ENCODE results near the gene MAP2. TPM values are rescaled to one million over a fixed set of nuclear protein-coding genes. Genes with fewer than 3 reads are reported as not detected.

The MAP2 gene
- total RNA-seq, 1 donor from 2014 or later: 58.1 TPM

GRCh38 chr2:209686448-209686847 is 262.6 kb downstream of the MAP2 start:
- Histone ChIP-seq H3K36me3 (ENCODE audit: control insufficient read depth, insufficient read depth, low read length) (no peaks in the 10 kb centered on the region), H3K27me3 (ENCODE audit: control insufficient read depth, insufficient read depth, low read length) (no peaks in the 10 kb centered on the region), H3K4me3 (ENCODE audit: low read depth, low read length) (no peak overlapping the region)
- DNase-seq (ENCODE audit: low read depth): no peak
- TF ChIP-seq CTCF (IDR thresholded peaks at IDR 0.05; ENCODE audit: insufficient read depth, low read length, poor library complexity, severe bottlenecking): no peak

GRCh38 chr2:209687323-209687969 is 263.6 kb downstream of the MAP2 start:
- no peak for DNase-seq (ENCODE audit: low read depth)
- Histone ChIP-seq H3K4me3 (ENCODE audit: low read depth, low read length) (no peak overlapping the region), H3K36me3 (ENCODE audit: control insufficient read depth, insufficient read depth, low read length) (no peaks in the 10 kb centered on the region)

DNA sequence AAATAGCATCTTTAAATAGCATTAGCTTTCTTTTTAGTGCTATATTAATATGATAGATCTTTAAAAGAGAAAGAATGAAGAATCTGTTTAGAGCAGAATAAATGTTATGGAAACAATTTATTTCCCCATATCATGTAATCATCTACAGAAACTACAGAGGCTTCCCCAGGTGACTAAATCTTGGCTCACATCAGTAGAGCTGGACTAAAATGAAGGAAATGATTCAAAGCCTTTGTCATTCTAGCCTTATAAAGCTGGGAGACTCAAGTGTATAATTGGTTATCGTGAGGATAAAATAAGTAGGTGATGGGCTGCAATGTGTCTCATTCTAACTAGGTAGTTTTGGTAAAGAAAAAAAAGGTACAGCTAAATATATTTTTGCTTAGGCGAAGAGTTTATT is 264.5 kb downstream of the MAP2 start:
- no peak for DNase-seq (ENCODE audit: low read depth)
- no peaks in the 10 kb centered on the region for H3K27me3 ChIP-seq (ENCODE audit: control insufficient read depth, insufficient read depth, low read length)
- no peaks in the 10 kb centered on the region for H3K36me3 ChIP-seq (ENCODE audit: control insufficient read depth, insufficient read depth, low read length)
- TF ChIP-seq CTCF (IDR thresholded peaks at IDR 0.05; ENCODE audit: insufficient read depth, low read length, poor library complexity, severe bottlenecking): no peak
- H3K4me3 ChIP-seq (ENCODE audit: low read depth, low read length): no peak overlapping the region

More at GRCh38 chr2:209687323-209687969, 263.6 kb downstream of the MAP2 start:
- no peak for TF ChIP-seq CTCF (IDR thresholded peaks at IDR 0.05; ENCODE audit: insufficient read depth, low read length, poor library complexity, severe bottlenecking)
- no peaks in the 10 kb centered on the region for H3K27me3 ChIP-seq (ENCODE audit: control insufficient read depth, insufficient read depth, low read length)

DNA sequence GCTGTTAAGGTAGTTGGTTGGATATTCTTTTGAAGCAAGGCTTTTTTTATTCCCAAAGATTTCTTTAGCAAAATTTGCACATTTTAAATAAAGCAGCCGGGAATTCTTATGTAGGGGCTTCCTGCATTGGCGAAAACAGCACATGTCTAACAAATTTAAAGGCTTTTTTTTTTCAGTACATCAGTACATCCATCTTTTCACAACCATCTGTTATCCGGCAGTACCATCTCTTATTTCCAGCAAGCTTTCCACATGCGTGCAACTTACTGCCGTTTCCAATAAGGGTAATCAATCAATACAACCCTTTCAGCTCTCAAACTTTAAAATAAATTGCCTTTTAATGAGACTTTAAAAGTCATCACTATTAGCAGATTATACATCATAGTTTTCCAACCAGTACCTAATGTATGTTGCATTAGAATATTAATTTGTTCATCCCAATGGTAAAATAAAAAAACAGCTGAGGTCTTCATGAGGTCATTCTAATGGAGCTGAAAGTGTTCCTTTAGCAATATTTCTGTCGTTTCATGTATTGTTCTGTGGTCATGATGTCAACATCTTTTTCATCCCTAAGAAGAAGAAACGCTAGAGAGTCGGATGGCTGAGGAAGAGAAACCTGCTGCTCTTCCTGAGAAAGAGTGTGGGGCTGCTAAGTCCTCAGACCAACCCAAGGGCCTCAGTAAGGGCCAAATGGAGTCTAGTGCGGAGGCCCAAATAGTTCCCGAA is 266.3 kb downstream of the MAP2 start:
- no peak for DNase-seq (ENCODE audit: low read depth)
- H3K27me3 ChIP-seq (ENCODE audit: control insufficient read depth, insufficient read depth, low read length): no peaks in the 10 kb centered on the region
- no peak for TF ChIP-seq CTCF (IDR thresholded peaks at IDR 0.05; ENCODE audit: insufficient read depth, low read length, poor library complexity, severe bottlenecking)
- no peaks in the 10 kb centered on the region for H3K36me3 ChIP-seq (ENCODE audit: control insufficient read depth, insufficient read depth, low read length)
- no peak overlapping the region for H3K4me3 ChIP-seq (ENCODE audit: low read depth, low read length)

- H3K27me3 ChIP-seq (ENCODE audit: control insufficient read depth, insufficient read depth, low read length): no peaks in the 10 kb centered on the region
- H3K4me3 ChIP-seq (ENCODE audit: low read depth, low read length): no peak overlapping the region
- DNase-seq (ENCODE audit: low read depth): no peak
- TF ChIP-seq CTCF (IDR thresholded peaks at IDR 0.05; ENCODE audit: insufficient read depth, low read length, poor library complexity, severe bottlenecking): no peak
- no peaks in the 10 kb centered on the region for H3K36me3 ChIP-seq (ENCODE audit: control insufficient read depth, insufficient read depth, low read length)
Measured at GRCh38 chr2:209694748-209695147, 270.9 kb downstream of the MAP2 start.
